HepG2 (cell line): ENCODE data around the gene KCNMA1. TPM values are rescaled to one million over a fixed set of nuclear protein-coding genes. Genes with fewer than 3 reads are reported as not detected.

Experiments used
- HDAC2 ChIP-seq: sonication (generic); formaldehyde crosslinking; IDR thresholded peaks from 2 replicates; pipeline ENCODE4 v1.4.0; 2020; ENCODE audit warnings: missing genetic modification reagents
- HMG20A ChIP-seq: IDR thresholded peaks from 2 replicates; pipeline ENCODE4 v1.6.1; 2016; ENCODE audit warnings: borderline replicate concordance
- HNRNPL ChIP-seq: fragments of 200-400 bp; formaldehyde crosslinking; IDR thresholded peaks from 2 replicates; pipeline ENCODE4 v1.6.1; 2017; ENCODE audit warnings: mild to moderate bottlenecking, low read depth, low read length
- LCORL ChIP-seq, 2 experiments: fragments of 450-650 bp in 1 of 2; sonication (generic) in 1 of 2; formaldehyde crosslinking in 1 of 2; IDR thresholded peaks; 2 replicates each; pipeline versions ENCODE4 v1.5.0 to v1.6.1; 2017 to 2020; ENCODE audit warnings: antibody characterized with exemption in 1 of 2, missing genetic modification reagents in 1 of 2
- NR2F1 ChIP-seq, 2 experiments: fragments of 450-650 bp in 1 of 2; formaldehyde crosslinking in 1 of 2; IDR thresholded peaks; 2 replicates each; pipeline versions ENCODE4 v1.5.0 to v1.6.1; 2016 to 2020; ENCODE audit warnings: mild to moderate bottlenecking in 1 of 2, missing compliant biosample characterization in 1 of 2, missing genetic modification reagents in 1 of 2, moderate library complexity in 1 of 2
- SOX6 ChIP-seq, 2 experiments: fragments of 450-650 bp in 1 of 2; sonication (generic) in 1 of 2; formaldehyde crosslinking in 1 of 2; IDR thresholded peaks; 2 replicates each; pipeline versions ENCODE4 v1.4.0 to v1.6.1; 2017 to 2020; ENCODE audit warnings: antibody characterized with exemption in 1 of 2, mild to moderate bottlenecking in 1 of 2, missing genetic modification reagents in 1 of 2
- ZNF335 ChIP-seq: sonication (generic); formaldehyde crosslinking; IDR thresholded peaks from 2 replicates; pipeline ENCODE4 v1.4.0; 2020; ENCODE audit warnings: missing genetic modification reagents
- ZNF7 ChIP-seq: IDR thresholded peaks from 2 replicates; pipeline ENCODE4 v1.6.1; 2016; ENCODE audit warnings: missing biosample characterization, missing genetic modification reagents
- ZSCAN9 ChIP-seq: IDR thresholded peaks from 2 replicates; pipeline ENCODE4 v1.6.1; 2016; ENCODE audit warnings: borderline replicate concordance
- polyA plus RNA-seq, 8 experiments: library from polyadenylated mRNA; depleted of rRNA in 3 of 8; stranded (reverse) in 7 of 8; unstranded in 1 of 8; fragments of >200 nt; fragmentation: Illumina TruSeq in 4 of 8; extraction: Trizol in 4 of 8; gene quantifications; 2 replicates each; pipeline versions ENCODE4 v1.2.1 to v1.2.3, GENCODE V29; 2011 to 2016; ENCODE audit warnings: low read depth in 4 of 8, missing spikeins in 1 of 8, mixed read lengths in 1 of 8; ENCODE audit not compliant: insufficient read depth in 1 of 8
- total RNA-seq, 5 experiments: library from RNA; depleted of rRNA; stranded (reverse); fragments of >200 nt; fragmentation: Illumina TruSeq; extraction: Trizol; gene quantifications; 2 replicates each; pipeline ENCODE4 v1.2.3, GENCODE V29; 2016; ENCODE audit warnings: low read depth in 1 of 5
- TF ChIP-seq, protein P1 (sequence below): sonication (generic); formaldehyde crosslinking; IDR thresholded peaks from 2 replicates; pipeline ENCODE4 v1.9.0; 2021; ENCODE audit warnings: missing genetic modification reagents, borderline replicate concordance
- TF ChIP-seq, protein P2 (sequence below): conservative IDR thresholded peaks from 2 replicates; pipeline ENCODE4 v1.6.1; 2018; ENCODE audit warnings: missing genetic modification reagents
- TF ChIP-seq, protein P3 (sequence below): sonication (generic); formaldehyde crosslinking; IDR thresholded peaks from 2 replicates; pipeline ENCODE4 v1.4.0; 2020; ENCODE audit warnings: mild to moderate bottlenecking, missing genetic modification reagents
- TF ChIP-seq, protein P4 (sequence below): sonication (generic); formaldehyde crosslinking; IDR thresholded peaks from 2 replicates; pipeline ENCODE4 v1.4.0; 2020; ENCODE audit warnings: mild to moderate bottlenecking, missing genetic modification reagents
- TF ChIP-seq, protein P5 (sequence below): sonication (generic); formaldehyde crosslinking; IDR thresholded peaks from 2 replicates; pipeline ENCODE4 v1.4.0; 2020; ENCODE audit warnings: missing genetic modification reagents, borderline replicate concordance

KCNMA1 gene
- total and polyA plus RNA-seq, 2 of the 13 experiments (the other 11 are each of a cell fraction or from before 2014, with no cell fraction given), result 0.02 TPM; not detected in 1

DNA sequence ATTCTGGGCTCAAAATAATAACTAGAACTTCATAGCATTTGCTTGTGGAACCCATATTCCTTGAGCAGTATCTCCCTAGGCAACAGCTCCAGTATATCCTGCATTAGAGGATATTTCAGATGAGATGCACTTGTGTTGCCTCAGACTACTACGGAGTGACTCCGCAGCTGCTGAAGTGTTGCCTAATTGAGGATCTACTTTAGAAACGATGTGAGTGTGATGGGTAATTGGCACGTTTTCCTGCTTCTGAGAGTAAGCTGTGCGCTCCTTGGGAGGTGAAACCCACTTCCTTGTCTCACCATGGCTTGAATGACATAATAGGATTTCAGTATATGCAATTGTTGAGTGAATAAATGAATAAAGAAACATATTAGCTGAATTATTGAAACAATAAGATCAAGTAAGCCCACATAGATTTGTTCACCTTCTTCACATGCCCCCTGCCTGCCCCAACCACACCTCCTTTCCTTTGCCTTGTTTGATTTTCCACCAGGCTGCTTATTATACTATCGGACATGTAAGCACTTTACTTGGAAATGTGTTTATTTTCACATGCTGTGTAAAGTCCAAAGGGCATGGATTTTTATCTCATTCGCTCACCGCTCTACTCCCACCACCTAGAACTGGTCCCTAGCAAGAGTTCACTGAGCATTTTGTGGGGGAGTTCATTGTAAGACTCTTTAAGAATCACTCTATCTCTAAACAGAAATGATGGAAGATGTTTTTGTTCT is 303.8 kb downstream of the KCNMA1 start (continued):
- TF ChIP-seq, protein P1, sequence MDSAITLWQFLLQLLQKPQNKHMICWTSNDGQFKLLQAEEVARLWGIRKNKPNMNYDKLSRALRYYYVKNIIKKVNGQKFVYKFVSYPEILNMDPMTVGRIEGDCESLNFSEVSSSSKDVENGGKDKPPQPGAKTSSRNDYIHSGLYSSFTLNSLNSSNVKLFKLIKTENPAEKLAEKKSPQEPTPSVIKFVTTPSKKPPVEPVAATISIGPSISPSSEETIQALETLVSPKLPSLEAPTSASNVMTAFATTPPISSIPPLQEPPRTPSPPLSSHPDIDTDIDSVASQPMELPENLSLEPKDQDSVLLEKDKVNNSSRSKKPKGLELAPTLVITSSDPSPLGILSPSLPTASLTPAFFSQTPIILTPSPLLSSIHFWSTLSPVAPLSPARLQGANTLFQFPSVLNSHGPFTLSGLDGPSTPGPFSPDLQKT (CRISPR knock-in tag), result no peak
- TF ChIP-seq, protein P2, sequence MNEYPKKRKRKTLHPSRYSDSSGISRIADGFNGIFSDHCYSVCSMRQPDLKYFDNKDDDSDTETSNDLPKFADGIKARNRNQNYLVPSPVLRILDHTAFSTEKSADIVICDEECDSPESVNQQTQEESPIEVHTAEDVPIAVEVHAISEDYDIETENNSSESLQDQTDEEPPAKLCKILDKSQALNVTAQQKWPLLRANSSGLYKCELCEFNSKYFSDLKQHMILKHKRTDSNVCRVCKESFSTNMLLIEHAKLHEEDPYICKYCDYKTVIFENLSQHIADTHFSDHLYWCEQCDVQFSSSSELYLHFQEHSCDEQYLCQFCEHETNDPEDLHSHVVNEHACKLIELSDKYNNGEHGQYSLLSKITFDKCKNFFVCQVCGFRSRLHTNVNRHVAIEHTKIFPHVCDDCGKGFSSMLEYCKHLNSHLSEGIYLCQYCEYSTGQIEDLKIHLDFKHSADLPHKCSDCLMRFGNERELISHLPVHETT (CRISPR knock-in tag), result no peak
- TF ChIP-seq ZNF7 (CRISPR knock-in tag) (no peak), HDAC2 (CRISPR knock-in tag) (peak; percentile 57; the same call in 1 of the 2 replicates), HNRNPL (no peak), SOX6 (IDR thresholded peaks at IDR 0.05) (no peak), SOX6 (CRISPR knock-in tag; IDR thresholded peaks at IDR 0.05) (peak; percentile 86), ZNF335 (CRISPR knock-in tag) (no peak), NR2F1 (CRISPR knock-in tag; IDR thresholded peaks at IDR 0.05) (0 out of 4 replicates have a peak, but pooled peaks of 1 of the 2 experiments have one; percentile 29), ZSCAN9 (CRISPR knock-in tag) (0 out of 2 replicates have a peak, but pooled peaks have one; percentile 38), HMG20A (CRISPR knock-in tag) (peak; percentile 70; the same call in 1 of the 2 replicates), LCORL (IDR thresholded peaks at IDR 0.05) (no peak), LCORL (CRISPR knock-in tag; IDR thresholded peaks at IDR 0.05) (0 out of 2 replicates have a peak, but pooled peaks have one; percentile 42)
- TF ChIP-seq, protein P3, sequence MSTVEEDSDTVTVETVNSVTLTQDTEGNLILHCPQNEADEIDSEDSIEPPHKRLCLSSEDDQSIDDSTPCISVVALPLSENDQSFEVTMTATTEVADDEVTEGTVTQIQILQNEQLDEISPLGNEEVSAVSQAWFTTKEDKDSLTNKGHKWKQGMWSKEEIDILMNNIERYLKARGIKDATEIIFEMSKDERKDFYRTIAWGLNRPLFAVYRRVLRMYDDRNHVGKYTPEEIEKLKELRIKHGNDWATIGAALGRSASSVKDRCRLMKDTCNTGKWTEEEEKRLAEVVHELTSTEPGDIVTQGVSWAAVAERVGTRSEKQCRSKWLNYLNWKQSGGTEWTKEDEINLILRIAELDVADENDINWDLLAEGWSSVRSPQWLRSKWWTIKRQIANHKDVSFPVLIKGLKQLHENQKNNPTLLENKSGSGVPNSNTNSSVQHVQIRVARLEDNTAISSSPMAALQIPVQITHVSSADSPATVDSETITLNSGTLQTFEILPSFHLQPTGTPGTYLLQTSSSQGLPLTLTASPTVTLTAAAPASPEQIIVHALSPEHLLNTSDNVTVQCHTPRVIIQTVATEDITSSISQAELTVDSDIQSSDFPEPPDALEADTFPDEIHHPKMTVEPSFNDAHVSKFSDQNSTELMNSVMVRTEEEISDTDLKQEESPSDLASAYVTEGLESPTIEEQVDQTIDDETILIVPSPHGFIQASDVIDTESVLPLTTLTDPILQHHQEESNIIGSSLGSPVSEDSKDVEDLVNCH, result no peak
- TF ChIP-seq, protein P4, sequence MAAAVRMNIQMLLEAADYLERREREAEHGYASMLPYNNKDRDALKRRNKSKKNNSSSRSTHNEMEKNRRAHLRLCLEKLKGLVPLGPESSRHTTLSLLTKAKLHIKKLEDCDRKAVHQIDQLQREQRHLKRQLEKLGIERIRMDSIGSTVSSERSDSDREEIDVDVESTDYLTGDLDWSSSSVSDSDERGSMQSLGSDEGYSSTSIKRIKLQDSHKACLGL (CRISPR knock-in tag), result no peak
- TF ChIP-seq, protein P5, sequence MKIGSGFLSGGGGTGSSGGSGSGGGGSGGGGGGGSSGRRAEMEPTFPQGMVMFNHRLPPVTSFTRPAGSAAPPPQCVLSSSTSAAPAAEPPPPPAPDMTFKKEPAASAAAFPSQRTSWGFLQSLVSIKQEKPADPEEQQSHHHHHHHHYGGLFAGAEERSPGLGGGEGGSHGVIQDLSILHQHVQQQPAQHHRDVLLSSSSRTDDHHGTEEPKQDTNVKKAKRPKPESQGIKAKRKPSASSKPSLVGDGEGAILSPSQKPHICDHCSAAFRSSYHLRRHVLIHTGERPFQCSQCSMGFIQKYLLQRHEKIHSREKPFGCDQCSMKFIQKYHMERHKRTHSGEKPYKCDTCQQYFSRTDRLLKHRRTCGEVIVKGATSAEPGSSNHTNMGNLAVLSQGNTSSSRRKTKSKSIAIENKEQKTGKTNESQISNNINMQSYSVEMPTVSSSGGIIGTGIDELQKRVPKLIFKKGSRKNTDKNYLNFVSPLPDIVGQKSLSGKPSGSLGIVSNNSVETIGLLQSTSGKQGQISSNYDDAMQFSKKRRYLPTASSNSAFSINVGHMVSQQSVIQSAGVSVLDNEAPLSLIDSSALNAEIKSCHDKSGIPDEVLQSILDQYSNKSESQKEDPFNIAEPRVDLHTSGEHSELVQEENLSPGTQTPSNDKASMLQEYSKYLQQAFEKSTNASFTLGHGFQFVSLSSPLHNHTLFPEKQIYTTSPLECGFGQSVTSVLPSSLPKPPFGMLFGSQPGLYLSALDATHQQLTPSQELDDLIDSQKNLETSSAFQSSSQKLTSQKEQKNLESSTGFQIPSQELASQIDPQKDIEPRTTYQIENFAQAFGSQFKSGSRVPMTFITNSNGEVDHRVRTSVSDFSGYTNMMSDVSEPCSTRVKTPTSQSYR (CRISPR knock-in tag), result 0 out of 2 replicates have a peak, but pooled peaks have one; percentile 25
